Measurements from ENCODE around the gene ANKRD30A.
"Not testable (repeated sequence)": the region's sequence is repeated elsewhere in the genome, so short reads cannot be mapped to it uniquely, and the experiment has no call there.

ANKRD30A gene

DNA sequence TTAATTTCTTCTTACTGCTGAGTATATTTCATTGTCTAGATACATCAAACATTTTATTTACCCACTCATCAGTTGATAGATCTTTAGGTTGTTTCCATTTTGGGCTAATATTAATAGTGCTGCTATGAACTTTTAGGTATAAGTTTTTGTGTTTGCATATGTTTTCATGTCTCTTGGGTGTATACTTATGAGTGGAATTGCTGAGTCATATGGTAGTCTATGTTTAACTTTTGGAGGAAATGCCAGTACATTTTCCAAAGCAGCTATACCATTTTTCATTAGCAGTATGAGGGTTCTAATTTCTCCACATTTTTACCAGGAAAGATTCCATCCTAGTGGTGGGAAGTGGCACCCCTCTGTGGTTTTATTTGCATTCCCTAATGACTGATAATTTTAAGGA lies 101.1 kb downstream of the ANKRD30A start:
- Mint-ChIP-seq H3K9me3 (peaks cover 9 to 11% of the 10 kb centered on the region in 2 donors), H3K27me3 (no peaks in the 10 kb centered on the region), H3K27ac (no peak overlapping the region), H3K4me1 (no peaks in the 10 kb centered on the region), H3K4me3 (no peak overlapping the region)
- DNase-seq (no peak), ATAC-seq (no peak)

DNA sequence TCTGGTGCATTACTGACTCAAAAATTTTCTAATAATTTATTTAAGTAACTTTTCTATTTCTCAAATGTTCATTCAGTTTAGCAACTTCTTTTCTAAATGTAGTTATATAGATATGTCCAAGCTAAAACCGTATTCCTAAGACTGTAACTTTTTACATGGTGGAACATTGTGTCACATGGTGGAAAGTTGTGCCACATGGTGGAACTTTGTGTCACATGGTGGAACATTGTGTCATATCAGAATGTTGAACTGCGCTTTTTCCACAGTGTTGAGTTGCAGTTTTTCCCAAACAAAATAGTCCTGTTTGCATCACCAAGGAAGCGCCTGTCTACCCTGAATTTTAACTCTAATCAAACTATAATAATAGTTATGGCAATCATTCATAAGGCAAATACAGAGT lies 109.3 kb downstream of the ANKRD30A start:
- Mint-ChIP-seq H3K27me3 (no peaks in the 10 kb centered on the region), H3K9me3 (peaks cover 0 to 6% of the 10 kb centered on the region in 2 donors), H3K4me1 (no peaks in the 10 kb centered on the region), H3K27ac (no peak overlapping the region), H3K4me3 (no peak overlapping the region)
- DNase-seq (no peak), ATAC-seq (no peak)

DNA sequence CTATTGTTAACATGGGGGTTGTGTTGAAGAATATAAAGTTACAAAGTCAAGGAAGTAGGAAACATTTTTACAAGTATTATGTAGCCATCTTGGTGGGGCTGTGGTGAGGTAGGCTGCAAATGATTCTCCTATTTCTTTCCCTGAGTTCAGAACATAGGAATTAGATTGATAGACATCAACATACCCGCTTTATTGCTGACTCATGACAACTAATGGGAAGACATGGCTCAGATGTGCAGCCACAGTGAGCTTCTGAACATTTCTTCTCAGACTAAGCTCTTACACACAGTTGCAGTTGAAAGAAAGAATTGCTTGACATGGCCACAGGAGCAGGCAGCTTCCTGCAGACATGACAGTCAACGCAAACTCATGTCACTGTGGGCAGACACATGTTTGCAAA lies 110.7 kb downstream of the ANKRD30A start:
- Mint-ChIP-seq H3K9me3 (peaks cover 0 to 6% of the 10 kb centered on the region in 2 donors), H3K4me1 (no peaks in the 10 kb centered on the region), H3K27me3 (no peaks in the 10 kb centered on the region), H3K4me3 (no peak overlapping the region), H3K27ac (no peak overlapping the region)
- no peak for DNase-seq
- no peak for ATAC-seq

DNA sequence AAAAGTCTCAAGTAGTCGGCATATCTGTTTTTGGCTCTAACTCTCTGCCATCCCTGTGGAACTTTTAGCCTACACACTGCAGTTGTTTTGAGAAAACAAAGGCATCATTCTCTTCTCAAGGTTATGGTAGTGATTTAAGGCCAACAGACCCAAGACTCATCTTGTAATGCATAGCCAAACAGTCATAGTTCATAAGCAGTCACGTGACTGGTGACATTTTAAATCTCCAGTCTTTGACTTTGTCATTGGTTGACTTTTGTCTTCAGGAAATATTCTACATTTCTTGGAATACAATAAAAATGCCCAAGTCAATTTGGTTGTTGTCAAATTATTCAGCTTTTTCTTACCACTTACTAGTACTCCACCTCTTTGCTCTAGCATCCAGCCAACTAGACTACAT lies 114.8 kb downstream of the ANKRD30A start:
- no peak for DNase-seq
- H3K27ac Mint-ChIP-seq = no peak overlapping the region

DNA sequence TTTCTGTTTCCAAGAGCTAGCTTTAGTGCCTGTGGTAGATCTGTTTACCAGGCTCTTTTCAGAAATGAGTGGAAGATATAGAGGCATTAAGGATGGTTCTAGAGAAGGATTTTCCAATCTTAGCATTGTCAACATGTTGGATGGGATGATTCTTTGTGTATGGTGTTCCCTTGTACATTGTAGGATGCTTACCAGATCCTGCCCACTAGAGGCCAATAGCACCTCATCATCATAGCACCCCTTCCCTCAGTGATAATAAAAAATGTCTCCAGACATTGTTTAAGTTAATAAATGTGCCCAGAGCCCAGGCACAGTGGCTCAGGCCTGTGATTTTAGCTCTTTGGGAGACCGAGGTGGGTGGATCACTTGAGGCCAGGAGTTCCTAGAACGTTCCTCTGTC lies 121.2 kb downstream of the ANKRD30A start:
- H3K27ac Mint-ChIP-seq = no peak overlapping the region
- H3K9me3 Mint-ChIP-seq = peaks cover 0 to 25% of the 10 kb centered on the region in 2 donors
- no peak for ATAC-seq
- no peaks in the 10 kb centered on the region for H3K27me3 Mint-ChIP-seq
- no peak overlapping the region for H3K4me3 Mint-ChIP-seq
- no peaks in the 10 kb centered on the region for H3K4me1 Mint-ChIP-seq
- no peak for DNase-seq

More for the DNA sequence above, 114.8 kb downstream of the ANKRD30A start:
- Mint-ChIP-seq H3K27me3 (no peaks in the 10 kb centered on the region), H3K4me1 (no peaks in the 10 kb centered on the region), H3K4me3 (no peak overlapping the region), H3K9me3 (peaks cover 0 to 9% of the 10 kb centered on the region in 2 donors)
- no peak for ATAC-seq

DNA sequence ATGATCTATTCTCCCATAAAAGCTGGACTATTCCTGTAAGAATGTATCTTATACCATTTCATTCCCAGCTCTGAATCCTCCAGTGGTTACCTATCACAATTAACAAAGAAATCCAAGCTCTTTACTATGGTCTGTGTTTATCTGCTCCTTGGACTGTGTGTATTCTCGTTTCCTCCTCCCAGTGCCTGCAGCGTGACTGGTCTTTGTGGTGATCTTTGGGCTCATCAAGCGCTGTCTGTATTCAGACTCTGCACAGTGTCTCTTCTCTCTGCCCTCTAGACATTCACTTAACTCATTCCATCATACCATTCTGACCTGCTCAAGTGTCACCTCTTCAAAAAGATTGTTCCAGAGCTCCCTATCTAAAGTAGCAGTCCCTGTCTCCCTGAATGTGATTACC lies 130.4 kb downstream of the ANKRD30A start:
- peaks cover 11 to 21% of the 10 kb centered on the region in 2 donors for H3K9me3 Mint-ChIP-seq
- H3K27me3 Mint-ChIP-seq, H3K27ac Mint-ChIP-seq, H3K4me1 Mint-ChIP-seq, DNase-seq, ATAC-seq, H3K4me3 Mint-ChIP-seq: not testable (repeated sequence)

DNA sequence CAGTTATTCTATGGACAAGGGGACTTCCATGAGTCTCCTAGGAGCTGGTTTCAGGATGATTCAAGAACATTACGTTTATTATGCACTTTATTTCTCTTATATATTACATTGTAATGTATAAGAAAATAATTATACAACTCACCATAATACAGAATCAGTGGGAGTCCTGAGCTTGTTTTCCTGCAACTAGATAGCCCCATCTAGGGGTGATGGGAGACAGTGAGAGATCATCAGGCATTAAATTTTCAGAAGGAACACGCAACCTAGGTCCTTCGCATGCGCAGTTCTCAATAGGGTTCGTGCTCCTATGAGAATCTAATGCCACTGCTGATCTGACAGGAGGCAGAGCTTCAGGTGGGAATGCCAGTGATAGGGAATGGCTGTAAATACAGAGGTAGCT lies 137.9 kb downstream of the ANKRD30A start:
- peaks cover 0 to 16% of the 10 kb centered on the region in 2 donors for H3K9me3 Mint-ChIP-seq
- H3K4me1 Mint-ChIP-seq = no peaks in the 10 kb centered on the region
- H3K27me3 Mint-ChIP-seq = no peaks in the 10 kb centered on the region
- H3K4me3 Mint-ChIP-seq = no peak overlapping the region
- H3K27ac Mint-ChIP-seq = no peak overlapping the region
- DNase-seq = no peak
- ATAC-seq = no peak

DNA sequence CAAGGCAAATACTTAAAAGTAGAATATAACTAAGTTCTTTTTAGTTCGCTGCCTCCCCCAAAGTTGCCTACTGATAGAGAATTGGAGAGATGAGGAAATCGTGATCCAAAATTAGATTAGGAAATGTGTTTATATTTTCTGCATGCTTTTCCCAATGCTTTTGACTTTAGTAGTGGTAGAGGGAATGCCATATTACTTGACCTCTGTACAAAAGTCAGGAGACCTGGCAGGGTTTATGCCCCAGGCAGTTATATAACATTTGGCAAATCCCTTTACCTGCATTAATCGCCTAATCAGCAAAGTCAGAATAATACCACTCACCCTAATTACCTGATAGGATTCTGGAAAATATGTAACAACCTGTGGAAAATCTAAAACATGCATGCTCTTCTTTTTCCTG lies 142.9 kb downstream of the ANKRD30A start:
- DNase-seq = no peak
- H3K27ac Mint-ChIP-seq = no peak overlapping the region
- no peak for ATAC-seq
- no peaks in the 10 kb centered on the region for H3K27me3 Mint-ChIP-seq
- H3K4me1 Mint-ChIP-seq = no peaks in the 10 kb centered on the region
- no peak overlapping the region for H3K4me3 Mint-ChIP-seq
- H3K9me3 Mint-ChIP-seq = peaks cover 0 to 14% of the 10 kb centered on the region in 2 donors

DNA sequence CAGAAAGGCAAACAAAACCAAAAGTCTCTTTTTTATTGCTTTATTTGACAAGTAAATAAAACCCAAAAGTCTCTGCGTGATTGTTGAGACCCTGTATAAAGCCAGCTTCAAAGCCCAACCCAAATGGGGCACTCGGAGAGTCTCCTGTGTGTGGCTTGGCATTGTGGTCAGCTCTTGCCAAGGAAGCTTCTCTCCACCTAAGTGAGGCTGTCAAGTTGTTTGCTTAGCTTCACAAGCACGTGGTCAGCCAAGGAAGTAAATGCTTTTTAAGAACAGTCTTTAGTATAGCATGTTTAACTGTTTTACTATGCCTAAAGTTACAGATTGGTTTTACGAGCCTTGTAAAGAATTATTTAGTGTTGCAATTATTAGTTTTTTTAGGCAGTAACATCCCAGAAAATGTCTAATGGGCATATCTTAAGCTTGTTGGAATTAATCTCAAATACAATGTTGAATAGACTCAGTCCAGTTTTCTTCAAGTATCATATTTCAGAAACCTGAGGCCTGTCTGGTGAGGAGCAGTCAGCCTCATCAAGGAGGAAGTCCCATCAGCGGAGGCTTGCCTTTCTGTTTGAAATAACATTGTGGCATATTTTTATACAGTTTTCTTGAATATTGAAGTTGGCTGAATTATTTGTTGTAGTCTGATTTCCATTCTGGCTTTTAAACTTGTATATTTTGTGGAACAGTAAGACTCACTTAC lies 144.3 kb downstream of the ANKRD30A start:
- Mint-ChIP-seq H3K27me3 (no peaks in the 10 kb centered on the region), H3K9me3 (peaks cover 0 to 19% of the 10 kb centered on the region in 2 donors), H3K4me1 (no peaks in the 10 kb centered on the region), H3K27ac (no peak overlapping the region), H3K4me3 (no peak overlapping the region)
- DNase-seq (no peak), ATAC-seq (no peak)

DNA sequence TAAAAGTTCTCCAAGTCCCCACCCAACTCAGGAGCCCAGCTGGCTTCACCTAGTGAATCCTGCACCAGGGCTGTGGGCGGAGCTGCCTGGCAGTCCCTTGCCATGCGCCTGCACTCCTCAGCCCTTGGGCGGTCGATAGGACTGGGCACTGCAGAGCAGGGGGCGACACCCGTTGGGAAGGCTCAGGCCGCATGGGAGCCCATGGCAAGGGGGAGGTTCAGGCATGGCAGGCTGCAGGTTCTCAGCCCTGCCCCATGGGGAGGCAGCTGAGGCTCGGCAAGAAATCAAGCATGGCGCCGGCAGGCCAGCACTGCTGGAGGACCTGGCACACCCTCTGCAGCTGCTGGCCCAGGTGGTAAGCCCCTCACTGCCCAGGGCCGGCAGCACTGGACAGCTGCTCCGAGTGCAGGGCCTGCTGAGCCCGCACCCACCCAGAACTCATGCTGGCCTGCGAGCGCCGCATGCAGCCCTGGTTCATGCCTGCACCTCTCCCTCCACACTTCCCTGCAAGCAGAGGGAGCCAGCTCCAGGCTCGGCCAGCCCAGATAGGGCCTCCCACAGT lies 149.9 kb downstream of the ANKRD30A start:
- no peaks in the 10 kb centered on the region for H3K4me1 Mint-ChIP-seq
- no peak for DNase-seq
- H3K4me3 Mint-ChIP-seq = no peak overlapping the region
- H3K9me3 Mint-ChIP-seq = peaks cover 17 to 33% of the 10 kb centered on the region in 2 donors
- no peak overlapping the region for H3K27ac Mint-ChIP-seq
- no peaks in the 10 kb centered on the region for H3K27me3 Mint-ChIP-seq
- ATAC-seq = no peak

DNA sequence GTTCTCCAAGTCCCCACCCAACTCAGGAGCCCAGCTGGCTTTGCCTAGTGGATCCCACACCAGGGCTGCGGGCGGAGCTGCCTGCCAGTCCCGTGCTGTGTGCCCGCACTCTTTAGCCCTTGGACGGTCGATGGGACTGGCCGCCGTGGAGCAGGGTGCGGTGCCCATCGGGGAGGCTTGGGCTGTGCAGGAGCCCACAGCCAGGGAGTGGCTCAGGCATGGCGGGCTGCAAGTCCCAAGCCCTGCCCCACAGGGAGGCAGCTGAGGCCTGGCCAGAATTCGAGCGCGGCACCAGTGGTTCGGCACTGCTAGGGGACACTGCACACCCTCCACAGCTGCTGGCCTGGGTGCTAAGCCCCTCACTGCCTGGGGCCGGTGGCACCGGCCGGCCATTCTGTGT lies 159.7 kb downstream of the ANKRD30A start:
- Mint-ChIP-seq H3K27ac (no peak overlapping the region), H3K27me3 (no peaks in the 10 kb centered on the region), H3K4me1 (no peaks in the 10 kb centered on the region), H3K4me3 (no peak overlapping the region), H3K9me3 (peaks cover 11 to 60% of the 10 kb centered on the region in 2 donors)
- DNase-seq (no peak), ATAC-seq (no peak)

DNA sequence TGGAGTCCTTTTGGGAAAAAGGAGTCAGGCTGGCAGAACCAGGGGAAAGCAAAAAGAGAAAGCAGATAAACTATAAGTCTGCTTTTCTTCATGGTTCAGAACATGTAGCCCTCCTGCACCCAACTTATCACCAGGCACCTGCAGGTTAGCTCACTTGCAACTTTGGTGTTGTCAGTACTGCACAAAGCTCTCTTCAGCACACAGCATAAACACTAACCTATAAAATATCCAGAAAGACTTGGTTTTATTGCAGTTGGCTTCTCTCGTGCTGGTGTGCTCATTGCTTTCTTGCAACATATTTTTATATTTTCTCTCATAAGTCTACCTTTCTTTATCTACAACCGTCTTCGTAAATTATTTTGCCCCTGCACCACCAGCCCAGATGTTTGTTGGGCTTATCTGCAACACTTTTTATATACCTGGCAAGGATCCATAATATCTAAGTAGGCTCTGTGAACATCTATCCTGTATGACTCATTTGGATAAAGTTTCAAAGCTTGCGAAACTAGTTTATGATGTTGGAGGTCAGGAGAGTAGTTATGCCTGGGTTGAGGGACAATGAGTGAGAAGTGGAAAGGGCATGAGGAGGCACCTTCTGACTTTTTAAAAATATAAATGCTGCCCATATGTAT lies 164.6 kb downstream of the ANKRD30A start:
- H3K4me1 Mint-ChIP-seq = no peaks in the 10 kb centered on the region
- no peak overlapping the region for H3K4me3 Mint-ChIP-seq
- no peaks in the 10 kb centered on the region for H3K27me3 Mint-ChIP-seq
- H3K27ac Mint-ChIP-seq = no peak overlapping the region
- no peak for DNase-seq
- peaks cover 14 to 54% of the 10 kb centered on the region in 2 donors for H3K9me3 Mint-ChIP-seq
- no peak for ATAC-seq

DNA sequence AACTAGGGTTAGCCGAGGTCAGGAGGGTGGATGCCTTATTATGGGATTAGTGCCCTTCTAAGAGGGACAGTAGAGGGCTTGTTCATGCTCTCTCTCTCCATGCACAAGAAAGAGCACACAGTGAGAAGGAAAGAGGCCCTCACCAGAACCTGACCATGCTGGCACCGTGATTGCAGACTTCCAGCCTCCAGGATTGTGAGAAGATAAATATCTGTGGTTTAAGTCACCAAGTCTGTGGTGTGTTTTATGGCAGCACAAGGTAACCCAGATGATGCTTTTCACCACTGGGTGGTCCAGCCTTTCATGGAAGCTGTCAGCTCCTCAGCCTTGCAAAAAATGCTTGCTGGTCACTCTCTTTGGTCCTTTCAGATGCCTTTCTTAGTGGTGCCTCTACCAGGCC lies 175.9 kb downstream of the ANKRD30A start:
- H3K4me1 Mint-ChIP-seq = no peaks in the 10 kb centered on the region
- H3K27ac Mint-ChIP-seq = no peak overlapping the region
- H3K27me3 Mint-ChIP-seq = no peaks in the 10 kb centered on the region
- ATAC-seq = no peak
- H3K4me3 Mint-ChIP-seq = no peak overlapping the region
- DNase-seq = no peak
- peaks cover 5 to 21% of the 10 kb centered on the region in 2 donors for H3K9me3 Mint-ChIP-seq

DNA sequence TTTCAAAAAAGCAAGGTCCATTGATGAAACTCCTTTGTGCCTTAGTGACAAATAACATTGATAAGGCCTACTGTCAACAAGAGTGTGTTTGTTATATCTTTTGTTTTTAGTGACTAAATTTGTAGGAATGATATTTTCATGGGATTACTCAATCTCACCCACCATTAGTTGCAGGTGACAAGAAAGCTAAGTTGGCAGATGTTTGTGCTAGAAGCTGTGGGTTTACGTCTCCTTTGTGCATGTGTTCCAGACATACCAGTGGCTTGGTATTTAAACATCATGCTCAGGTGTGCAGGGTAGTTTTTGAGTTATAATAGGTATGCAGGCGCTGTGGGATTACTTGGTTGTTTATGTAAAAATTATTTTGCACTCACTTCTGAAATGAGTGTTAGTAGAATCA lies 178.6 kb downstream of the ANKRD30A start:
- Mint-ChIP-seq H3K4me1 (no peaks in the 10 kb centered on the region), H3K27me3 (no peaks in the 10 kb centered on the region), H3K27ac (no peak overlapping the region), H3K4me3 (no peak overlapping the region), H3K9me3 (peaks cover 8 to 16% of the 10 kb centered on the region in 2 donors)
- DNase-seq (no peak), ATAC-seq (no peak)

DNA sequence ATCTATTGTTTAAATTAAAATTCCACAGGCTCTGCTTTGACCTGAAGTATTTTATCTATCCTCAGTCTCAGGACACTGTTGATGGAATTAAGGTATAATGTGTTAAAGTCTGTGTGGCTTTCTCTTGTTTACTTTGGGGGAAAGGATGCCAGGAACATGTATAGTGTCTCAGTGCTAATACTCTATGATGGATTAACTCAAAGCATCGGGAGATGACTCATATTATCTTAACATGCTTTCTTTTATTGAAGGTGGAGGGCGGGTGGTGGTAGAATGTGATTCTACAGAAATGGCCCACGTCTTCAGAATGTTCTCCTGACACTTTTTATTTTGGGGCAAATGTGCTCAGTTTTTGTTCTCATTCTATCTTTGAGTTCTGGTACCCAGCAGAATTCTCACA lies 189.0 kb downstream of the ANKRD30A start:
- ATAC-seq = no peak
- DNase-seq = no peak
- no peaks in the 10 kb centered on the region for H3K4me1 Mint-ChIP-seq
- no peak overlapping the region for H3K27ac Mint-ChIP-seq
- H3K27me3 Mint-ChIP-seq = no peaks in the 10 kb centered on the region
- no peak overlapping the region for H3K4me3 Mint-ChIP-seq
- H3K9me3 Mint-ChIP-seq = no peaks in the 10 kb centered on the region

DNA sequence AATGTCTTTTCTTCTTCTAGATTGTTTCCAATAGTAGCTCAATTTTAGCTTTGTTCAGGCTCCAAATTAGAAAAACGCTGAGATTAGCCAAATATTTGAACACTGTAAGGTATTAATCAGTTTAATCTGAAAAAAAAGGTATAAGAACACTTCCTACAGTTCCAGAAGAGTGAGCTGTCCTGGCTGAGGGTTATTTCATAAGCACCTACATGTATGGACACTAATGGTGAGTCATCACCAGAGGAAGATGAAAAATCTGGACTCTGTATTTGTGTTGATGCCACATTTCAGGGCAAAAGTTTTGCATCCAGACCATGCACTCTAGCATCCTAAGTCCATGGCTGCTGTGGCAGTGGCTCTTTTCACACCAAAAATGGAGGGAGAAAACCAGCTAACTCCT lies 189.5 kb downstream of the ANKRD30A start:
- no peak overlapping the region for H3K27ac Mint-ChIP-seq
- H3K4me1 Mint-ChIP-seq = no peaks in the 10 kb centered on the region
- DNase-seq (no peak), ATAC-seq (no peak)
- H3K27me3 Mint-ChIP-seq = no peaks in the 10 kb centered on the region
- no peak overlapping the region for H3K4me3 Mint-ChIP-seq
- H3K9me3 Mint-ChIP-seq = no peaks in the 10 kb centered on the region
